ENCODE data around the gene LRP1B.

Gene LRP1B

DNA sequence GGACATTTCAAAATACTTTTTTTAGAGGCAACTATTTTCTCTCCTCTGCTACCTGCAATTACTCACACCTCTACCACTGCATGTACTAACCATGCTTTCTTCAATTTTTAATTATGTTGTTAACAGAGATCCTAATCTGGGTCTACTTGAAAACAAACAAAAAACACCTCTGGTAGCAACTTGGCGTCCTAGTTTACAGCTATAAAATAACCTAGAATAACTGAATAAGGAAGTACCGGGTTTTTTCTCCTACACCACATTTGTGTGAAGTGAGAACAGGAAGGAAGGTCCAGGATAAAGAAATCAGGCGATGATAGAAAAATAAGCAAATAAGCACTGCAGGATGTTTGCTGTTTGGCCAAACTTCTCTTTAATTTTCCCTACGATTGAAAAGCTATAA lies 633.5 kb downstream of the LRP1B start:
- no peak for DNase-seq

DNA sequence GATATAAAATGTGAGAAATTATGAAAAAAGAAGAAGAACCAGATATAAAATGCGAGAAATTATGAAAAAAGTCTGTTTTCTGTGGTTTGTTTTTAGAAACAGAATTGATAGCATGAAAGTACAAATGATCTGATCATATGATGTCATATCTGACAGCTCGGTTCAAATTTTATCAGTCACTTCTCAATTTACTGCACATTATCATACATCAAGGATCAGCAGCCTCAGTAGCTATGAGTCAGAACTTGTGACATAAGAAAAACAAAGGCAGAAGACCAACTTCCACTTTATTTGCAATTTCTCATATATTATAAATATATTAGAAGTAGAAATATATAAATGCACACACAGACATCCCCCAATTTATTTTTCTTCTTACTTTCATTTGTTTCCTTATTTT lies 634.0 kb downstream of the LRP1B start:
- DNase-seq = no peak

DNA sequence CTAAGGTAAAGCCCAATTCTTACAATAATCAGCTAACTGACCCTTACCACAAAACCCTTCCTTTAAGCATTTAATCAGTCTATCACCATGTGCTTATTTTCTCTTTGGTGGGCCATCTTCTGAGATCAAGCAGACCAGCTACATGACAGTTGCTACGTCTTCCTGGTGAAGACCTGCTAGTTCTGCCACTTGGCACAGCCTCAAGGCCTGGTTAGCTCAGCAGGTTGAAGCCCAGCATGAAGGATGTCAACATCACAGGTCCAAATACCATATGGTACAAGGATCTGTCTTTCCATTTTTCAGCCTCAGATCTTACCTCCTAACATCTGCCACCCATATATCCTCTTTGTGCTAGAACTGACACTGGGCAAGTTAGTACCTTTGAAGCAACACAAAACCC lies 636.9 kb downstream of the LRP1B start:
- no peak for DNase-seq

DNA sequence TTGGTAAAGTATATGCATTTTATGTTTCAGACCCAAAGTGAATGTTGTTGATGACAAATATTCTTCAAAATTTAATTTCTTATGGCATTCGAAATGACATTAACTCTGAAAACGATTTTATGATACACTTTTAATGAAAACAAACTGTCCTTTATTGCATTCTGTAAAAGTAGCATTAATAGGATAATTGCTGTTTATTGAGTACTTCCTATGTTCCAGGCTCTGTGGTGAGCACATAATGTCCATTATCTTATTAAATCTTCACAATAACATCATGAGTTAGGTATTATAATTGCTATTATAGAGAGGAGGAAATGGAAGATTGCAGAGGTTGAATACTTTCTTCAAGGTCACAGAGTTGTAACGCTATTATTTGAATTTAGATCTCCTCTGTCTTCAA lies 638.0 kb downstream of the LRP1B start:
- DNase-seq = no peak

DNA sequence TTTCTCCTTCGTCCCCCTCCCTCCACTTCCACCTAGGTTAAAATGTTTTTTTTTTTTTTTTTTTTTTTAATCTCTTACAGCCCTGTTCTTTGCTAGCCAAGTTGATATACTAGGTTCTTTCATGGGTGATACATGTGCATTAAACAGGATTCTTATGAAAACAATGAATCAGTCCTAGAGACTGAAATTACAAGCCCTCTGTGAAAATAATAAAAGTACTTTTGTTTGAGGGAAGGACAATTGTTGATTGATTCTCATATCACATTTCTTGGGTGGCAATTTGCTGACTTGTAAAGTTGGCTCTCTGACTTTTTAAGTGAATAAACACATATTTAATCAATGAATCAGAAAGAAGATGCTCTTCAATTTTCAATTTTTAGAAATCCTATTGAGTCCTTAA lies 639.9 kb downstream of the LRP1B start:
- no peak for DNase-seq

DNA sequence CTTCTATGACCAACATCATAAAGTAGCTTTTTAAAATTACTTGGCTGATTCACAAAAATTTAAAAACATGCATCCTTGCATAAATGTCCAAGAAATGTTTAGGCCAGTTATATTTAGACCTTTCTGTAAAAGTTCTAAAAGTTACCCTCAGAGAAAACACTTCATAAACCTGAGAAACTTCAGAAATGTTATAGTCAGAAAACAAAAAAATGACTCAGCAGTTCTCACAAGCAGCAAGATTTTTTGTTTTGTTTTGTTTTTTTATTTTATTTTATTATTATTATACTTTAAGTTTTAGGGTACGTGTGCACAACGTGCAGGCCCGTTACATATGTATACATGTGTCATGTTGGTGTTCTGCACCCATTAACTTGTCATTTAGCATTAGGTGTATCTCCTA lies 648.1 kb downstream of the LRP1B start:
- no peak for DNase-seq

DNA sequence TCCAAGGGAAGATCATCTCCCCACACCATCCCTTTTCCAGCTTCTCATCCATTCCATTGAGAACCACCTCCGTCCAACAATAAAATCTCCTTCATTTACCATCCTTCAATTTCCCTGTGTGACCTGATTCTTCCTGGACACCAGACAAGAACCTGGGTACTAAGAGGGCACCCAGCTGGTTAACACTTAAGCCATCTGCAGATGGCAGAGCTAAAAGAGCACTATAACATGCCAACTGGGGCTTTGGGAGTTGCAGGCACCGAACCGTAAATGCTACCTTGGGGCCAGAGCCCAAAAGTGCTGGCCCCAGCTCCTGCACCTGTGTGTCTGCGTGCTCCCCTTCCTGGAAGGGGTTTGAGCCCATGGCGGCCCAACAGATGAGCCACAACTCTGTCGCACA lies 655.0 kb downstream of the LRP1B start:
- DNase-seq = no peak

DNA sequence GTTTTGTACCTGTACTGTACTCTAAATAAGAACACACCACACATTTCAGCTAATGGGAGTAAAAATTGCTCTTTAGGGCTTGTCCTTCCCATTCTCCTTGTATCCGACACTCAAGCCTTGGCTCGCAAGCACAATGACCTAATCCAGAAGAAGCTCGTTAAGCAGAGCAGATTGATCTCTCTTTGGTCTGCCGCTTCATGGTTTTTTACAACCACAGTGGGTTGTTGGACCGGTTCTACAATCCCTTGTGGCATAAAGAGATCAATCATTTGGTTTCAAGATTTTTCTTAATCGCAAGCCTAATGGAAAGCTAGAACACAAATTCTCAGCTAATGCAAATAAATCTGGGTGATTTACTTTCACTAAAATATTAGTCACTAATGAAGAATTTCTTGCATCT lies 662.1 kb downstream of the LRP1B start:
- no peak for DNase-seq

DNA sequence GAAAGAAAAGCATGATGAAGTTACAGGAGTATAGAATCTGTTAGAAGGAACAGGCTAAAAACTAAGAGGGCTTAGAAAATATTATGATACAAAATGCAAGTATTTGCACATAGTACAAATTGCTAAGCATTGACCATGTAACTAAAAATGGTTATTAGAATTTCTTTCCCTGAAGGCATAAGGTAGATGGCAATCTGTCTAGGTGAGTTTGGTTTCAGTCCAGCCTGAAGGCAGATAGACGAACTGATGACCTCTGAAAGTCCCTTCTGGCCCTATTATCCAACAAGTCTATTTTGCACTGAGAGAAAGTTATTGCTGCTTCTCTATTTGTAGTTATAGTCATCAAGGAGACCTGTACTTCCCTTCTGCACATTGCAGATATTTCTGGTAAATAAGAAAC lies 663.5 kb downstream of the LRP1B start:
- no peak for DNase-seq

DNA sequence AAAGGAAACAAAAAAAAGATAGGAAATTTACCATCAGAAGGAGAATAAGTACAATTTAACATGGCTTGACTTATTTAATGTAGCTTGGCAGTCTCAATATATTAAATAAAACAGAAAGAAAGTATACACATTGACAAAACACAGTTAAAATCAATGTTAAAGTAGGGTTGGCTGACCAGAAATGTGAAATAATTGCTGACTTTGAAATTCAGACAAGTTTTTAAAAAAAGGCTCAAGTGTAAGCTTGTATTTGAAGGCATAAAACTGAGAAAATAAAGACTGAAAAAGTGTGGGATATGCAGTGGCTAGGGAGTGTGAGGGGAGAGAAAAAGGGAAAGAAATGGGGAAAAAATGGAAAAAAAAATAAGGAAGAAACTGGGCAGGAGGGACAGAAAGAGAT lies 665.8 kb downstream of the LRP1B start:
- no peak for DNase-seq

DNA sequence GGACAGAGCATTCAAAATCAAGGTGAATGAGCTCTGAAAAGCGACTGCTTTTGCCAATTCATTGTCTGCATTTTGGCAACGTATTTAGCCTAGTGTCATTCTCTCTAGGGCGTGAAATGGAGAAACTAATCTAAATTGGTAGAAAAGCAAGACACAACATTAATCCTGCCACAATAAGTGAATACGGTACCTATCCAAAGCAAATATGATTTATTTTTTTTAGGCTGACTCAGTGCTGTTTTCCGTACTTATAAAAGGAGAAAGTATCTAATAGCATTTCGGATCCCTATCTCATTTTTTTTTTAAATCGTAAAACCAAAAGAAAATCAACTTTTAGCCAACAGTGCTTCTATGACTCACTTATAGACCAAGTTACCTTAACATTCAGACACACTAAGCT lies 672.5 kb downstream of the LRP1B start:
- no peak for DNase-seq

DNA sequence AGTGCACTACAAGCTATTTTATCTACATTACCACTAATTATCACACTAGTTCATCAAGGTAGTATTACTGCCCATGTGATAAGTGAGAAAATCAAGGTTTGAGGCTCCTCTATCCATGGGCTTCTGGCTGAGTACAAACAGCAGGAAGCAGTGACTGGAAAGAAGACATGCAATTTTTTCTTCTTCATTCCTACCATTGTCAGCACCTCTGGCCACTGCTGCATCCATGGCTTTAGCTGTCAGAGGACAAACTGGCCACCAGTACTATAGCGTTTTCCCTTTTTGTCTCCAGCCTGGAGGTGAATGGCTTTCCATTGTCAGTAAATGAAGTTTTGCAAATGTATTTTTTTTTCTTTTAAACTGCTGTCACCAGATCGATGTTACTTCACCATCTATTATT lies 674.9 kb downstream of the LRP1B start:
- DNase-seq = no peak

DNA sequence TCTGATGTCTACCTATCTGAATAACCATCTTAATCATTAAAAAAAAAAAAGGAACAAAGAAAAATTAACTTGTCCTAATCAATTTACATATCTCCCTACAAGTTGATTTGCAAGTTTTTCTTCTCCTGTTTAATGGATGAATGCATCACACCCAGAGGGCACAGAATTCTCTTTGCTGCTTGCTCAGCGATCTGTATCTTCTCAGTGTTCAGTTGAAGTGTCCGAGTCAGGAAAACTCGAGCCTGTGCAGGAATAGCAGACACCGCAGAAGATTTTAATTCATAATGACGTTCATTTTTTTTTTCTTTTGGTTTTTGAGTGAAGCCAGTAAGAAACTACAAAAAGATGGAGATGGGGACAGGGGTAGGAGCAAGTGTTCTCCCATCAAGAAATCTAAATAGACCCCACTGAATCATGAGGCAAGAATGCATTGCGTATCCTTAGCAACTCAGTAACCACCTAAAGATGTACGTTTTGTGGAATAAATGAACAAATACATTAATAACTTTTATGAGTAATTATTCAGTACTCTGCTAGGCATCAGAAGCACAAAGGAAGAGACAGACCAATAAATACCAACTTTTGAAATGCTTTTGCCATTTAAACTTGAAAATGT lies 675.5 kb downstream of the LRP1B start:
- no peak for DNase-seq

DNA sequence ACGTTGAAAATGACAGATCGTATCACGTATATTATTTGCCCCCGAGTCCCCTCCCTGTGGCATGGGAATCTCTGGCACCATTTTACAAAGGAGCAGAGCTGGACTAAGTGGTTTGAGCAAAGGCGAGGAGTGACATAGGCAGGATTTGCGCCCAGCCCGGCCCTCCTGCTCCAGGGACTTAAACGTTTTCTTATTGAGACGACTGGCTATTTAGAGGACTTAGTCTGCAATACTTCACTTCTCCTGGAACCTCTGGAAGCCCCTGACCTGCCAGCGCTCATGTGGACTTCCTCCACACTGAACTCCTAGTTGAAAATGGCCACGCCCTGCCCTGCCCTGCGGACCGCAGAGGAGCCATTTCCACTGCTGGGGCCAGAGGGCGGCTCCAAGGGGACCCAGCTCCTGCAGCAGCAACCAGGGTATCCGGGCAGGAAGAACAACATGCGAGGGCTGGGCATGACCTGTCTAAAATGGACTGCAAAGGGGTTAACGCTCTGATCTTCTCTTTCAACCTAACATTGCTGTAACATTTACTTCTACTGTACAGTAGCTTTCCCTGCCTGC lies 690.7 kb downstream of the LRP1B start:
- DNase-seq = no peak

DNA sequence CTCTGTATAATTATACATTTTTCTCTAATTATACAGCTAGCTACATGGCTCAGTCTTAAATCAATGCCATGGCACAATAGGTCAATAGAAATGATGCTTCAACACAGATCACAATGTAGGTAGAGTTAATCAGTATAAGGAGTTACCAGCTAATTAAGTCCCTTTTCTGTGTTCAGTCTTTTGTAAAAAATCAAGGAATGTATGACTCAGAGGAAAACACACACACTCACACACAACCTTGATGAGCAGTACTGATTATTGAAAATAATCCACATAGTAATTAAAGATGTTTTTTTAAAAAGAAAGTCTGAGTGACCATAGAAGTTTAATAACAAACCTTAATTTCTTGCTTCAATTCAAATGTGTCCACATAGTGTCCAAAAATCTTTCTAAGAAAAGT lies 691.3 kb downstream of the LRP1B start:
- DNase-seq = no peak

DNA sequence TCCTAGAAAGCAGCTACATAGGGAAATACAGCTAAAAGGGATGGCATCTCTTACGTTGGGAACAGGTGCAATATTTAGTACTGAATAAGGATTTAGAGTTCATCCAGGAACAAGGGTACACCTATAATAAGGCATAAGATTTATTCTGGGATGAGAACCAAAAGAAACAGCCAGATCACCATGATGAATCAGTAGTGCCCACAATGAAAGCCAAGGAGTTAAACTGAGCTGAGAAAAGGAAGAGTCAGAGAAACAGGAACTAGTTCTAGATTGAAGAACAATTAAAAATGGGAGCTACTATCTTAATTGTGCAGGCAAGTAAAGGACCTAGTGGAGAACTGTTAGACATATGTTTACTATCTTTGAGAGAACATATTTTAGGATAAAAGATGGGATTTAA lies 692.3 kb downstream of the LRP1B start:
- no peak for DNase-seq

DNA sequence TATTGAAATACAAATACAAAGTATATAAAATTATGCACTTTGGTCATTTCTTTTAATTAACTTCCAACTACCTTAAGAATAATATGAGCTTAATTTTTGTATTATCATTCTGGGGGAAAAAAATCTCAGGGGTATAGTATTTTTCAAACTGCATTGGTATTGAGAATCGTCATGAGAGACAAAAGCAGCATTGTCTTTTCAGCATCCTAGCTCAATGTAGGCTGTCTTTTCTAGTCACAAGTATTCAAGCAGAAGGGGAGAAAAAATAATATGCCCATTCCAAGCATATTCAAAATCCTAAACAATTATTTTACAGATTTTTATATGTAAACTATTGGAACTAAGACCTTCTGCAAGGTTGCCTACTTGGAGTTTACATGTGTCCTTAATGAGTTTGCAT lies 693.3 kb downstream of the LRP1B start:
- no peak for DNase-seq

DNA sequence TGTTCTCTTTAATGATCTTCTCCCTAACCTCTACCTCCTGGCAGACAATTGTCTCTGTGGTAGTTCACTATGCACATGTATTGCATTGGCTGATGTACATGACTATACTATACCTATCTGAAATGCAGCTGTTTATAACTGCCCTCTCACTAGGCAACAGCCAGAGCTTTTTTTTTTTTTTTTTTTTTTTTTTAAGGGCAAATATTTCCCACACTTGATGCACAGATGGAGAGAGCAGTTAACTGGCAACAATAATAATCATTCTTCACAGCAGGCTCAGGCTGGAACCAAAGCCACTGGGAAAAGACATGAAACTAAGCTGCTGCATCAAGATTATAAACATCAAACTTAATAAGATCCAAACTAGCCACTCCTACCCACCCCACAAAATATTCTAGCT lies 707.7 kb downstream of the LRP1B start:
- no peak for DNase-seq

DNA sequence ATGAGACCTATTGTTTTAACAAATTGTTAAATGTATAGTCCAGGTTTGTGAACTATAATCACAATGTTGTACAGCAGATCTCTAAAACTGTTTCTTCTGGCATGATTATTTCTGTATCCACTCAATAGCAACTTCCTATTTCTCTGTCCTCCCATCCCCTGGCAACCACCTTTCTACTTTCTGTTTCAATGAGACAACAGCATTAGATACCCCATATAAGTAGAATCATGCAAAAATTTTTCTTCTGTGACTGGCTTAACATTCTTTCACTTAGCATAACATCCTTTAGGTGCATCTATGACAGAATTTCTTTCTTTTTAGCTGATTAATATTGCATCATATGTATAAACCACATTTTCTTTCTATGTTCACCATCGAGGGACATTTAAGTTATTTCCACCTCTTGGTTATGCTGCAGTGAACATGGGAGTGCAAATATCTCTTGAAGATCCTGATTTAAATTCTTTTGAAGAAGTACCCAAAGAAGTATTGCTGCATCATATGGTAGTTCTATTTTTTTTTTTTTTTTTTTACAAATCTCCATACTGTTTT lies 713.5 kb downstream of the LRP1B start:
- DNase-seq = no peak

DNA sequence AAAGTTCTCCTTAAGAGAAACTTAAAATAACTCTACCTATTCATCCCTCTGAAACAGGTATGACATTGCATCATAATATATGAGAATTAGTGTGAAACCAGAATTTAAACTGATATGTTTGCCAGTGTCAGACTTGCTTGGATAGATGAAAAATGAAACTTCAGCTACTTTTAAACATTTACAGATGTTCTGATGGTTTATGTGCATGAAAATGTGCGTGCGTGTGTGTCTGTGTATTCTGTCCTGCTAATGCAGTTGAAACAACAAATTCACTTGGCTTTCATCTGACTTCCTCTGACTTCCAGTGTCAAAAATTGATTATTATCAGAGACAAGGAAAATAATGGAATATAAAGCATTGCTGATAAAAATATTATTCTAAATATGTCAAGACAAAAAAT lies 719.4 kb downstream of the LRP1B start:
- no peak for DNase-seq

DNA sequence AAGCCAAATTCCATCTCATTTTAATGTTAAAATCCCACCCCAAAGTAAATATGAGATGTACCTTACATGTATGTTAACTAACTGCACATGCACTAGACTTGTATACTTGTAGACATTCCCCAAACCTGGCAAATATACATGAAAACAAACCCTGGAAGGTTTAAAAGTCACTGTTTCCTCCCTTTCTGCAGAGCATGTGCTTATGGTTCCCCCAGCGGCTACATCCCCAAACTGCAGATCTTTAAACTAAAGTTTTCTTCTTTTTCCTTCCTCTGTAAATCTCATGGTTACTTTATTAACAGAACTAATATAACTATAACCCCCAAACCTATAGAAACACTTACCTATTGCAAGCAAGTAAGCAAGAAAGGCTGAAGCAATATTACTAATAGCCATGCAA lies 731.5 kb downstream of the LRP1B start:
- no peak for DNase-seq

DNA sequence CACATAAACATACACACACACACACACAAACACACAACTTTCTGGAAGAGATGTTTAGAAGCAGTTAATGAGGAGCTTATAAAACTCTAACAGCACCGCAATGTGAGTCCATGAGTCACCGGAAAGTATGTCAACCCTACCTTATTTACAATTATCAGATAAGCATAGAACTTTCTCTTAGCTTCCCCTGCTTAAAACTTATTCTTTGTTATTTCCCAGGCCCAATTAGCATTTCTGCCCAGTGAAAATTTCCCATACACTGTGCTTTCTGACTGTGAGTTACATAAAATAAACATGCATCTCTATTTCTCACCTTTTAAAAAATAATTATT lies 737.6 kb downstream of the LRP1B start:
- DNase-seq = no peak

DNA sequence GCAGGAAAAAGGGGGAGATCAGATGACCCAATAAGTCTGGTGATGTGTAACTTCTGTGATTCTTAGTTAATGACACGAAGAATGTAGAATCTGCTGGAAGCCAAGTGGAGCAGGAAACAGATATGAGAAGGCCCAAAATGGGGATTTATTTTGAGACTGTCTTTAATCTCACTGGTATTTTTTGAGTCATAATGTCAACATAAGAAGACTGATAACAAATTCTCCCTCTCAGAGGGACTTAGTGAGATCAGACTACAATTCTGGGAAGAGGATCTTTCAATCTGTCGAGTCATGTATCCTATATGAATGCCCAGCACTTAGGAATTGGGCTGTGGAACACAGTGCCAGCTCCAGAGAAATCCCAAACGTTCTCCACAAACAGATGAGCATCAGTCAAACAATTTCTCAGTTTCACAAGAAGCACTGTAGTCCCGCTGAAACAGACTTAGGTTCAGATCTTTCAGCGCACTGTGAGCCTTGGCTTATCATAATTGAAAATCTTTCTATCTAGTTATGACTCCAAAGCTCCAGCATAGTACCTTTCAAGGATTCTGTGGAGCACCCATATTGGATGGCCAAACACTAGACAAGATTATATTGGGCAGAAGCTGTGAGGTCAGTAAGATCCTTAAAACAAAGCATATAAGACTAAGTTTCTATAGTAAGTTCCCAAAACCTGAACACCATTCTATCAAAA lies 738.2 kb downstream of the LRP1B start:
- no peak for DNase-seq

DNA sequence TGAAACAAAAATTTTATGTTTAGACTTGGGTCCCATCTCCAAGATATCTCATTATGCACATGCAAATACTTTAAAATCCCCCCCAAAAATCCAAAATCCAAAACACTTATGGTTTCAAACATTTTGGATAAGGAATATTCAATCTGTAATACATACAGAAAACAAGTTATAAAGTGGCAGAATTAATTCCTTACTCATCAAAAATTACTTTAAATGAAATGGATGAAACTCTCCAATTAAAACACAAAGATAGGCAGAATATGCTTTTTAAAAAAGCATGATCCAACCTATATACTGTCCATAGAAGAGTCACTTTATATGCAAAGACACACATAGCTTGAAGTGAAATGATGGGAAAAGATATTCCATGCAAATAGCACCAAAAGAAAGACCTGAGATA lies 744.6 kb downstream of the LRP1B start:
- no peak for DNase-seq

DNA sequence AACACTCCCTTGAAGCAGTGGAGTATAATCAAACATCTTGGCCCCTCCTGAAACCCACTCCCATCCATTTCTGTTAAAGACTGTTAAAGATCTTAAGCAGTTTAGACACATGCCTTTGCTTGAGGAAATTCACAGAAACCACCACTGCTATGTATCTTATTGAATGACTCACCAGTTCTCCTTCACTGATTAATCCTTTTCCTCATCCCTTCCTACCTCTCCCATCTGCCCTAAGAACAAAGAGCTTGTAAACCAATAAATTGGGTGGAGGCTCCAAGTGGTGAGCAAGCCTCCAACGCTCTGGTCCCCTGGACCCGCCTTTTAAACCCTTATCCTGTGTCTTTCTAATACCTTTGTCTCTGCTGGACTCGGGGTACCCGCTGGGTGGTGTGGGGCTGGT lies 746.1 kb downstream of the LRP1B start:
- no peak for DNase-seq

Data from CD4-positive, alpha-beta T cell treated with Interleukin-17A for 4 hours (primary cell).